A673 (cell line): Measurements from ENCODE around the gene CX3CR1.

ENCODE experiments used
- CTCF ChIP-seq: fragments of 300-800, 200-600 bp; sonication (generic); conservative IDR thresholded peaks from 2 replicates; pipeline ENCODE4 v1.5.1; 2017; ENCODE audit warnings: low read depth, mild to moderate bottlenecking, antibody characterized with exemption, low read length, moderate library complexity, mixed read lengths
- EZH2 ChIP-seq: fragments of 200-600 bp; sonication (generic); IDR thresholded peaks from 2 replicates; pipeline ENCODE4 v1.6.1; 2017; ENCODE audit warnings: borderline replicate concordance, low read depth, mild to moderate bottlenecking, mixed read lengths, antibody characterized with exemption, low read length; ENCODE audit not compliant: poor library complexity, severe bottlenecking

GRCh38 chr3:39228496-39228895 is 51.3 kb downstream of the CX3CR1 start:
- TF ChIP-seq CTCF (no peak), EZH2 (no peak)
